Activated naive CD4-positive, alpha-beta T cell treated with anti-CD3 and anti-CD28 coated beads, Interleukin-2, amount 50 U/mL, for 24 hours (primary cell): ENCODE results near the gene COQ4.

Experiments used
- H3K27ac Mint-ChIP-seq: one replicate; pipeline ENCODE4 v1.8.0; 2021; ENCODE audit warnings: mild to moderate bottlenecking, mixed read lengths
- H3K27me3 Mint-ChIP-seq: one replicate; pipeline ENCODE4 v1.8.0; 2021; ENCODE audit warnings: mixed read lengths
- H3K36me3 Mint-ChIP-seq: one replicate; pipeline ENCODE4 v1.8.0; 2021; ENCODE audit warnings: mixed read lengths
- H3K4me1 Mint-ChIP-seq: one replicate; pipeline ENCODE4 v1.8.0; 2021; ENCODE audit warnings: mixed read lengths
- H3K4me3 Mint-ChIP-seq: one replicate; pipeline ENCODE4 v1.8.0; 2021; ENCODE audit warnings: mild to moderate bottlenecking, mixed read lengths
- H3K9me3 Mint-ChIP-seq: one replicate; pipeline ENCODE4 v1.8.0; 2021; ENCODE audit warnings: mixed read lengths

Gene COQ4

DNA sequence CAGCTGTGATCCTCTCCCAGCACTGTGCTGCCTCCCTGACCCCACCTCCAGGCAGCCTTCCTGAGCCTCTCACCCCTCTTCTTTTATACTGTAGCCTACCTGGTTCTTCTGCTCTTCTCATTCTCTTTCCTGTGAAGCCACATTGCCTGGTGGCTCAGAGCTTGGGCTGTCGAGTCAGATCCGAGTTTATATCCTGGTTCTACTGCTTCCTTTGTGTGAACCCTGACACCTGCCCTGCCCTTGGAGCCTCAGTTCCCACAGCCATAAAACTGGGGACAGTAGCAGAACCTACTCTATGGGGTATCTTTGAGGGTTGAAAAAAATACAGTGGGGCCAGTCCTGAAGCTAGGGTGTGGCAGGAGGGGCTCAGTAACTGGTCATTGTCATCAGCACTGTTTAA, 26.5 kb downstream of the COQ4 start:
- Mint-ChIP-seq H3K9me3 (no peaks in the 10 kb centered on the region), H3K4me1 (no peaks in the 10 kb centered on the region), H3K27ac (no peak overlapping the region), H3K27me3 (no peaks in the 10 kb centered on the region), H3K36me3 (peaks cover under 1% of the 10 kb centered on the region), H3K4me3 (no peak overlapping the region)

- Mint-ChIP-seq H3K27me3 (no peaks in the 10 kb centered on the region), H3K4me1 (no peaks in the 10 kb centered on the region), H3K27ac (no peak overlapping the region), H3K9me3 (no peaks in the 10 kb centered on the region), H3K4me3 (no peak overlapping the region), H3K36me3 (peaks cover 1% of the 10 kb centered on the region)
Measured at GRCh38 chr9:128349772-128350171, 27.1 kb downstream of the COQ4 start.

DNA sequence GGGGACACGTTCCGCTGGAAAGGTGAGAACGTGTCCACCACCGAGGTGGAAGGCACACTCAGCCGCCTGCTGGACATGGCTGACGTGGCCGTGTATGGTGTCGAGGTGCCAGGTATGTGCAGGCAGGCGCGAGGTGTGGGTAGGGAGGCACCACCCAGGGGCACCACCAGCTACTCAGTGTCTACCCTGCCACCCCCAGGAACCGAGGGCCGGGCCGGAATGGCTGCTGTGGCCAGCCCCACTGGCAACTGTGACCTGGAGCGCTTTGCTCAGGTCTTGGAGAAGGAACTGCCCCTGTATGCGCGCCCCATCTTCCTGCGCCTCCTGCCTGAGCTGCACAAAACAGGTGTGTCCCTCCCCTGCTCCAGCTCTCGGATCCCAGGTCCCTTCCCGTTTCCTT, 32.8 kb downstream of the COQ4 start:
- H3K9me3 Mint-ChIP-seq, result no peaks in the 10 kb centered on the region
- no peaks in the 10 kb centered on the region for H3K4me1 Mint-ChIP-seq
- H3K4me3 Mint-ChIP-seq, result no peak overlapping the region
- no peak overlapping the region for H3K27ac Mint-ChIP-seq
- no peaks in the 10 kb centered on the region for H3K27me3 Mint-ChIP-seq
- peaks cover 4% of the 10 kb centered on the region for H3K36me3 Mint-ChIP-seq

GRCh38 chr9:128358090-128358489, 35.5 kb downstream of the COQ4 start:
- Mint-ChIP-seq H3K9me3 (no peaks in the 10 kb centered on the region), H3K4me3 (no peak overlapping the region), H3K27me3 (no peaks in the 10 kb centered on the region), H3K27ac (no peak overlapping the region), H3K36me3 (peaks cover 4% of the 10 kb centered on the region), H3K4me1 (peaks cover 8% of the 10 kb centered on the region)

- Mint-ChIP-seq H3K27ac (no peak overlapping the region), H3K4me3 (no peak overlapping the region), H3K9me3 (no peaks in the 10 kb centered on the region), H3K27me3 (no peaks in the 10 kb centered on the region), H3K36me3 (peaks cover 4% of the 10 kb centered on the region), H3K4me1 (peaks cover 8% of the 10 kb centered on the region)
Measured at GRCh38 chr9:128358861-128359260, 36.2 kb downstream of the COQ4 start.

GRCh38 chr9:128360826-128361225, 38.2 kb downstream of the COQ4 start:
- Mint-ChIP-seq H3K27ac (no peak overlapping the region), H3K9me3 (no peaks in the 10 kb centered on the region), H3K4me3 (no peak overlapping the region), H3K4me1 (peaks cover 16% of the 10 kb centered on the region), H3K27me3 (no peaks in the 10 kb centered on the region), H3K36me3 (peaks cover 2% of the 10 kb centered on the region)

- Mint-ChIP-seq H3K27me3 (no peaks in the 10 kb centered on the region), H3K4me3 (peak overlapping the region; percentile 85), H3K9me3 (no peaks in the 10 kb centered on the region), H3K36me3 (no peaks in the 10 kb centered on the region), H3K4me1 (peaks cover 16% of the 10 kb centered on the region), H3K27ac (no peak overlapping the region)
Measured at GRCh38 chr9:128361296-128361985, 38.8 kb downstream of the COQ4 start.

DNA sequence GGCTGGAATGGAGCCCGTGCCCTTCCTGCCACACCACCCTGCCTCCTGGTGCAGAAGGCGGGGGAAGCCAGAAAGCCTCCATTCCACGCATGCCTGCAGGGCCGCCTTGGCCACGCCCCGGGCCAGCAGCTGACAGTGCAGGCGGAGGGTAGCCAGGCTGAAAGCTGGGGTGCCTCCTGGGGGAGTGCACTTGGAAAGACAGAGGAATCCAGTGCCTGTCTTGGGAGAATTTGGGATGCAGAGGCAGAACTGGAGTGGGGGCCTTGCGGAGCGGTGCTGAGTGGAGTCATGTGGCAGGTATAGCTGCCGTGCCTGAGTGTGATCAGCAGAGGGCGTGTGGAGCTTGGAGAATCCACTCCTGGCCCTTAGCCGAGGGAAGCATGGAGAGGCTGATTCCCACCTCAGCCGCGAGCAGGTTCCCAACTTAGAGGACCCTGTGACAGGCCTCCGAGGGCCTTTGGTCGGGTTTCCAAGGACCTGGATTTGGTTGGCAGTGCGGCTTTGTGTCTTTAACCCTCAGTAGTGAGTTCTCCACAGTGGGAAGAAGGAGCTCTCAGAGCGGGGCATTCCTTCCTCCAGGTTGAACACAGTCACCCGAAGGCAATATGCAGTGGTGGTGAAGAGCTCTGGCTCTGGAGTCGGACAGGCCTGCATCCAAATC, 39.5 kb downstream of the COQ4 start:
- Mint-ChIP-seq H3K36me3 (no peaks in the 10 kb centered on the region), H3K4me1 (peaks cover 16% of the 10 kb centered on the region), H3K27me3 (no peaks in the 10 kb centered on the region), H3K4me3 (peak overlapping the region; percentile 85), H3K9me3 (no peaks in the 10 kb centered on the region), H3K27ac (no peak overlapping the region)

GRCh38 chr9:128362774-128363173, 40.1 kb downstream of the COQ4 start:
- no peak overlapping the region for H3K27ac Mint-ChIP-seq
- no peak overlapping the region for H3K4me3 Mint-ChIP-seq
- H3K27me3 Mint-ChIP-seq, result no peaks in the 10 kb centered on the region

DNA sequence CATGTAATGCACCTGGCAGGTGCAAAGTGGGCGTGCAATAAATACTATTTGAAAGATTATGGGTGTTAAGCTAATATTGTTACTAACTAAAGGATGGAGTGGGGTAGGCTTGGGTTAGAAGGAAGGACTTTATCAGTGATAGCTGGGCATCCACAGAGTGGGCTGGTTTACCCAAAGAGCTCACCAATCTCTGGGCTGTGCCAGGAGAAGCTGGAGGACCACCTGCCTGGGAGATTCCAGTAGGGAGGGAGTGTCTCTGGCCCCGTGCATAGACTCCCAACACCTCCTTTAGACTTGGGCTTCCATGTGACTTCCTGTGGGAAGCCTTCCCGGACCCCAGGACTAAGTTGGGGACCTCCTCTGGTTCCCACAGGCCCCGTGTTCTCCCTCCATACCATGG, 42.9 kb downstream of the COQ4 start:
- no peak overlapping the region for H3K4me3 Mint-ChIP-seq
- no peaks in the 10 kb centered on the region for H3K27me3 Mint-ChIP-seq
- H3K4me1 Mint-ChIP-seq, result peaks cover 22% of the 10 kb centered on the region
- H3K36me3 Mint-ChIP-seq, result no peaks in the 10 kb centered on the region
- H3K27ac Mint-ChIP-seq, result peak overlapping the region; percentile 55
- H3K9me3 Mint-ChIP-seq, result no peaks in the 10 kb centered on the region

More at GRCh38 chr9:128362774-128363173, 40.1 kb downstream of the COQ4 start:
- Mint-ChIP-seq H3K4me1 (peaks cover 16% of the 10 kb centered on the region), H3K36me3 (no peaks in the 10 kb centered on the region), H3K9me3 (no peaks in the 10 kb centered on the region)

GRCh38 chr9:128369024-128369706, 46.5 kb downstream of the COQ4 start:
- Mint-ChIP-seq H3K27me3 (no peaks in the 10 kb centered on the region), H3K4me3 (no peak overlapping the region), H3K27ac (no peak overlapping the region), H3K4me1 (peaks cover 43% of the 10 kb centered on the region), H3K9me3 (no peaks in the 10 kb centered on the region), H3K36me3 (peaks cover 6% of the 10 kb centered on the region)

DNA sequence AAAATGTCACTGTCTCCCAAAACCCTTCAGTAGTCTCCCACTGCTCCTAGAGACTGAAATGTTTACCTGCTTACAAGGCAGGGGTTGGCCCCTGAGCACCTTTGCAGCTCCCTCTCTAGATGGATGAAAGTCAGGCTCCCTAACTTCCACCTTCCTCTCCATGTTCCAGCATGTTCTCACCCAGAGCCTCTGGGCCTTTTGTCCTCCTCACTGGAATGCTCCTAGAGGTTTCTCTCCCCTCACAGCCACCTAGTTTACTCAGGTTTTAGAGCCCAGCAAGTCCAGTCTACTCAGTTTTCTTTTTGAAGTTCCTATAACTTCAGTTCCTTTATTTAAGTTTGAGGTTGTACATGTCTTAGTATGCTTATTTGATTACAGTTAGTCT, 47.7 kb downstream of the COQ4 start:
- Mint-ChIP-seq H3K9me3 (no peaks in the 10 kb centered on the region), H3K4me3 (peak overlapping the region; percentile 97), H3K4me1 (peaks cover 39% of the 10 kb centered on the region), H3K27me3 (no peaks in the 10 kb centered on the region), H3K36me3 (peaks cover 8% of the 10 kb centered on the region), H3K27ac (peak overlapping the region; percentile 94)

DNA sequence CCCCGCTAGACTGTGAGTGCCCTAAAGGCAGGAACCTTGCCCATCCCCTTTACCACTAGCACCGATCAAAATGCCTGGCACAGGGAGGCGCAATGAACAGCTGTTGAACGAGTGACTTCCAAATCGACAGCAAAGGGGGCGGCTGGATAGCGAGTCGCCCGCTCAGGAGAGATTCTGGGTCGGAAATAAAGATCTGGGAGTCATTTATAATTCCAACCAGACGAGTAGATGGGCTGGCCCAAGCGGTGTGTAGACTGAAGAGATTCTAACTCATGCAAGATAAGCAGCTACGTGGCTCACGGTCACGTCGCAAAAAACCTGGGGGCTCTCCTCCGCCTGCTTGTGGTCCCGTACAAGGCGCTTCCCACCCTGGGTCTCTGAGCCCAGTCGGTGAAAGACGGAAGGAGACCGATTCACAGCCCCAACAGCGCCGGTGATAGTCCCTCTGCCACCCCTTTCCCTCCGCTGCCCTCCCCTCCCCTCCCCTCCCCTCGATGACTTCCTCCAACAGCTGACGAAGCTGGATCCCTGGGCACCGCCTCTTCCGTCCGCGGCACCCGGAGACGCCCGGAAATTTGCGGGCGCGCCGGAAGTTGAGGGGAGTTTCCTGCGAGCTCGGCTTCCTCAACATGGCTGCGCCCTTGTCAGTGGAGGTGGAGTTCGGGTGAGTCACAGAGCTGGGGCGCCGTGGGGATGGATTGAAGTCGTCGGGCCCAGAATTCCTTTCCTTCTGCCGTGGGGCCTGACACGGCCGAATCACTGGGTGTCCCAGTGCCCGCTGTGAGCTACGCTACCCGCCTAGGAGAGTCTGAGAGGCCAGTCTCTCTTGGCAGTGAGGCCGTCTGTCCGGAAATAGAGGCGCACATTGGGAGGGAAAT, 48.4 kb downstream of the COQ4 start, which contains the start of gene URM1:
URM1 (plus strand) TSS at position 623 of the 878 bp plus-strand sequence; CDS start at position 630, 7 bp downstream.
- Mint-ChIP-seq H3K4me3 (peak within 1 kb of the TSS; percentile 97), H3K36me3 (peaks cover 10% of the 10 kb centered on the region), H3K4me1 (peaks cover 38% of the 10 kb centered on the region), H3K27ac (peak within 1 kb of the TSS; percentile 94), H3K9me3 (no peaks in the 10 kb centered on the region), H3K27me3 (no peaks in the 10 kb centered on the region)

GRCh38 chr9:128371630-128372117, 49.0 kb downstream of the COQ4 start:
- Mint-ChIP-seq H3K27ac (peak overlapping the region; percentile 94), H3K4me3 (peak overlapping the region; percentile 97), H3K9me3 (no peaks in the 10 kb centered on the region), H3K36me3 (peaks cover 10% of the 10 kb centered on the region), H3K4me1 (peaks cover 38% of the 10 kb centered on the region), H3K27me3 (no peaks in the 10 kb centered on the region)

- Mint-ChIP-seq H3K9me3 (no peaks in the 10 kb centered on the region), H3K27me3 (no peaks in the 10 kb centered on the region), H3K27ac (peak overlapping the region; percentile 94), H3K36me3 (peaks cover 10% of the 10 kb centered on the region), H3K4me3 (peak overlapping the region; percentile 97), H3K4me1 (peaks cover 42% of the 10 kb centered on the region)
Measured at GRCh38 chr9:128372188-128372641, 49.6 kb downstream of the COQ4 start.
